Measurements from ENCODE around the gene EMILIN3. TPM values are rescaled to one million over a fixed set of nuclear protein-coding genes. Genes with fewer than 3 reads are reported as not detected.

The EMILIN3 gene
- total RNA-seq, 2 experiments from 2014 or later = not detected

DNA sequence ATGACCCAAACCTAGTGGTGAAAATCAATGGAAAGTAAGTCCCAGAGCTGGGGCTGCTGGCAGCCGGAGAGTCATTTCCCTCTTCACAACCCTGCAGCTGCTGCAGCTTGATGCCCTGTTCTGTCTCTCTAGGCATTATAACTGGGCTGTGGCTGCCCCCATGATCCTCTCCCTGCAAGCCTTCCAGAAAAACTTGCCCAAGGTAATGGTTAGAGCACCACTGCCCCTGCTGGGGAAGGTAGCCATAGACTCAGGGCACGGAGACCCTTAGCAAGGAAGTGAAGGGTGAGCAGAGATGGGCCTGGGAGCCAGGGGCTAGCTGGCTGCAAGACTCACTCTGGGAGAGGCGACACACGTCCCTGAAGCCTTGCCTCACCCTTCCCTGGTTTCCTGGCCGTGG, 14.0 kb downstream of the EMILIN3 start:
- Histone ChIP-seq H3K9me2 (ENCODE audit: insufficient read depth, low read length) (no peaks in the 10 kb centered on the region), H3K4me3 (ENCODE audit: low read depth, low read length, poor library complexity, severe bottlenecking) (no peak overlapping the region), H4K20me1 (ENCODE audit: insufficient read depth, low read length) (no peaks in the 10 kb centered on the region), H3K4me2 (ENCODE audit: low read length) (no peak overlapping the region), H3K36me3 (ENCODE audit: insufficient read depth, low read length) (no peaks in the 10 kb centered on the region), H3K9me3 (ENCODE audit: low read length) (no peaks in the 10 kb centered on the region), H2AFZ (ENCODE audit: low read length) (no peak overlapping the region), H3K27ac (ENCODE audit: low read depth, low read length, poor library complexity, severe bottlenecking) (no peak overlapping the region), H3K79me2 (ENCODE audit: insufficient read depth, low read depth, low read length) (no peaks in the 10 kb centered on the region), H3K4me1 (ENCODE audit: insufficient read depth, low read length, poor library complexity, severe bottlenecking) (no peaks in the 10 kb centered on the region)
- ChIA-PET POLR2A (no interaction called here), CTCF (ENCODE audit: unreplicated experiment) (interaction anchor here (0.6 kb wide), 1 partner anchor 176 kb away, joined by 3 read pairs; no protein-coding TSS in a partner anchor)
- BruUV-seq (replicated peaks) = no TSS peak
- TF ChIP-seq EZH2phosphoT487 (IDR thresholded peaks at IDR 0.05; ENCODE audit: borderline replicate concordance, low read depth, low read length) = no peak
- peak; percentile 39; the same call in 1 of the 2 replicates for TF ChIP-seq CTCF (conservative IDR thresholded peaks at IDR 0.05; ENCODE audit: low read length)
- intact Hi-C loops (cut with micrococcal nuclease; ENCODE audit: unreplicated experiment) = no loop called here
- DNase-seq (ENCODE audit: low spot score) = no peak

DNA sequence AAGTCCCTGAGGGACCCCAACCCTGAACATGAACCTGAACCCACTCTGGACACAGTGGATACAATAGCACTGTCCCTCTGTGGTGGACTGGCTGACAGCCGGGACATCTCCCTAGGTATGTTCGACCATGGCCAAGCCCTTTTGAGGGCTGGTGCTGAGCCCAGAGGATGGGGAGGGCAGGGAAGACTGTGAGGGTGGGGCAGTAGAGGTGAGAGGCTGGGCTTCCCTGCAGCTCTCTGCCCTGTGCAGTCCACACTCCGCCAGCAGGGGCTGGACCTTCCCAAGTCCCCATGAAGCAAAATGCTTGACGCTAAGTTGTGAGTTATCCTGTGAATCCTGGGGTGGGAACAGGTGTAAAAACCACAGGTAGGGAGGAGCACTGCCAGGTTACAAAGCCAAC, 14.5 kb downstream of the EMILIN3 start:
- no peaks in the 10 kb centered on the region for H3K9me2 ChIP-seq (ENCODE audit: insufficient read depth, low read length)
- no peaks in the 10 kb centered on the region for H3K79me2 ChIP-seq (ENCODE audit: insufficient read depth, low read depth, low read length)
- no peaks in the 10 kb centered on the region for H3K4me1 ChIP-seq (ENCODE audit: insufficient read depth, low read length, poor library complexity, severe bottlenecking)
- no peaks in the 10 kb centered on the region for H3K36me3 ChIP-seq (ENCODE audit: insufficient read depth, low read length)
- CTCF ChIA-PET (ENCODE audit: unreplicated experiment) = no interaction called here
- no peak overlapping the region for H3K4me3 ChIP-seq (ENCODE audit: low read depth, low read length, poor library complexity, severe bottlenecking)
- POLR2A ChIA-PET = no interaction called here
- no peak overlapping the region for H3K4me2 ChIP-seq (ENCODE audit: low read length)
- H4K20me1 ChIP-seq (ENCODE audit: insufficient read depth, low read length) = no peaks in the 10 kb centered on the region
- no peaks in the 10 kb centered on the region for H3K9me3 ChIP-seq (ENCODE audit: low read length)
- no peak for DNase-seq (ENCODE audit: low spot score)
- no peak overlapping the region for H2AFZ ChIP-seq (ENCODE audit: low read length)
- no peak for TF ChIP-seq EZH2phosphoT487 (IDR thresholded peaks at IDR 0.05; ENCODE audit: borderline replicate concordance, low read depth, low read length)
- no peak for TF ChIP-seq CTCF (conservative IDR thresholded peaks at IDR 0.05; ENCODE audit: low read length)
- H3K27ac ChIP-seq (ENCODE audit: low read depth, low read length, poor library complexity, severe bottlenecking) = no peak overlapping the region
- no TSS peak for BruUV-seq (replicated peaks)
- intact Hi-C loops (cut with micrococcal nuclease; ENCODE audit: unreplicated experiment) = no loop called here

DNA sequence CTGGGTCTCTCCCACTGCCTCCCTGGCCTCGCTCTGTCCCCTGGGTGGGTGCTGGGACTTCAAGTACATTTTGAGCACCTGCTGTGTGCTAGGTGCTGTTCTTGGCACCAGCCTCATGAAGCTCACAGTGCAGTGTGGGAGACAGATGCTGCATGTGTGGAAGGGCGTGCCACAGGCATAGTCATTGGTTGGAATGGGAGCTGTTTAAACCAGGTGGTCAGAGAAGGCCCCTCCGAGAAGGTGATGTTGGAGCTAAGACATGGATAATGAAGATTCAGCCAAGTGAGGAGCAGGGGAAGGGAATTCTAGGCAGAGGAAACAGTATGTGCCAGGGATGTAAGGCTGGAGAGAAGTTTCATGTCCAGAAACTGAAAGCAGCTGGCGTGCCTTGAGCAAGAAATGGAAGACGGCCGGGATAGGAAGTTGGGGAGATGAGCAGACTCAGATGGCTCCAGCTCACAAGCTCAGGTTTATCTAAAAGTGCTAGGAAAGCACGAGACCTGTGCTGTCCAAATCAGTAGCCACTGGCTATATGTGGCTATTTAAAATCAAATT, 16.1 kb downstream of the EMILIN3 start:
- no peak for DNase-seq (ENCODE audit: low spot score)
- H3K9me3 ChIP-seq (ENCODE audit: low read length) = no peaks in the 10 kb centered on the region
- H3K4me1 ChIP-seq (ENCODE audit: insufficient read depth, low read length, poor library complexity, severe bottlenecking) = no peaks in the 10 kb centered on the region
- ChIA-PET CTCF (ENCODE audit: unreplicated experiment) (interaction anchor here (0.7 kb wide), 1 partner anchor 12 kb away, joined by 9 read pairs; no protein-coding TSS in a partner anchor), POLR2A (no interaction called here)
- no peak overlapping the region for H3K4me3 ChIP-seq (ENCODE audit: low read depth, low read length, poor library complexity, severe bottlenecking)
- no peaks in the 10 kb centered on the region for H3K79me2 ChIP-seq (ENCODE audit: insufficient read depth, low read depth, low read length)
- TF ChIP-seq EZH2phosphoT487 (IDR thresholded peaks at IDR 0.05; ENCODE audit: borderline replicate concordance, low read depth, low read length) = no peak
- TF ChIP-seq CTCF (conservative IDR thresholded peaks at IDR 0.05; ENCODE audit: low read length) = no peak
- no peaks in the 10 kb centered on the region for H3K9me2 ChIP-seq (ENCODE audit: insufficient read depth, low read length)
- H3K4me2 ChIP-seq (ENCODE audit: low read length) = no peak overlapping the region
- H4K20me1 ChIP-seq (ENCODE audit: insufficient read depth, low read length) = no peaks in the 10 kb centered on the region
- intact Hi-C loops (cut with micrococcal nuclease; ENCODE audit: unreplicated experiment) = no loop called here
- no peak overlapping the region for H2AFZ ChIP-seq (ENCODE audit: low read length)
- no TSS peak for BruUV-seq (replicated peaks)
- H3K27ac ChIP-seq (ENCODE audit: low read depth, low read length, poor library complexity, severe bottlenecking) = no peak overlapping the region
- no peaks in the 10 kb centered on the region for H3K36me3 ChIP-seq (ENCODE audit: insufficient read depth, low read length)
